ENCODE results near the gene UBE2D4. TPM values are rescaled to one million over a fixed set of nuclear protein-coding genes. Genes with fewer than 3 reads are reported as not detected.

Gene UBE2D4
- total RNA-seq, 4 donors from 2014 or later, result 13.6 to 29.1 (median 17.2) TPM

DNA sequence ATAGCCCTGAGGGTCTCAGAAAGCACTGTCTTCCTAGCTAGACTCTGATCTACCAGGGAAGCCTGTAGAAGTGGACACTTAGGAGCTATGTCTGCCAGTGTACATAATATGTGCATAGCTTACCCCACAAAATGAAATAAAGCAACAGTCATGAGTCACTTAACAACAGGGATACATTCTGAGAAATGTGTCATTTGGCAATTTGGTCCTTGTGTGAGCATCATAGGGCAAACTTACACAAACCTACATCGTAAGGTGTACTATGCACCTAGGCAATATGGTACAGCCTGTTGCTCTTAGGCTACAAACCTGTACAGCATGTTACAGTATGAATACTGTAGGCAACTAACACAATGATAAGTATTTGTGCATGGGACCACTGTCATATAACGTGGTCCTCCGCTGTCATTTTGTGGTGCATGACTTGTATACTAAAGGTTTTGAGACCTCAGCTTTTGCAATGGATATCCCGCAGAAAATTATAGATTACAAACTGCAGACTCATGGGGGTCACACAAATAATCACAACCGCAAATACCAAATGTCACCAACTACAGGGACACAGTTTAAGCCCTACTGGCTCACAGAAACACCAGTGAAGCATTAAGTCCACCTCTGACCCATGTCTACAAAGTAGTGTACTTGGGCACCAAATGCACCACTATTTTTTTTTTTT, 21.6 kb upstream of the UBE2D4 start:
- TF ChIP-seq EP300 (IDR thresholded peaks at IDR 0.05), result no peak
- TF ChIP-seq, protein P1, sequence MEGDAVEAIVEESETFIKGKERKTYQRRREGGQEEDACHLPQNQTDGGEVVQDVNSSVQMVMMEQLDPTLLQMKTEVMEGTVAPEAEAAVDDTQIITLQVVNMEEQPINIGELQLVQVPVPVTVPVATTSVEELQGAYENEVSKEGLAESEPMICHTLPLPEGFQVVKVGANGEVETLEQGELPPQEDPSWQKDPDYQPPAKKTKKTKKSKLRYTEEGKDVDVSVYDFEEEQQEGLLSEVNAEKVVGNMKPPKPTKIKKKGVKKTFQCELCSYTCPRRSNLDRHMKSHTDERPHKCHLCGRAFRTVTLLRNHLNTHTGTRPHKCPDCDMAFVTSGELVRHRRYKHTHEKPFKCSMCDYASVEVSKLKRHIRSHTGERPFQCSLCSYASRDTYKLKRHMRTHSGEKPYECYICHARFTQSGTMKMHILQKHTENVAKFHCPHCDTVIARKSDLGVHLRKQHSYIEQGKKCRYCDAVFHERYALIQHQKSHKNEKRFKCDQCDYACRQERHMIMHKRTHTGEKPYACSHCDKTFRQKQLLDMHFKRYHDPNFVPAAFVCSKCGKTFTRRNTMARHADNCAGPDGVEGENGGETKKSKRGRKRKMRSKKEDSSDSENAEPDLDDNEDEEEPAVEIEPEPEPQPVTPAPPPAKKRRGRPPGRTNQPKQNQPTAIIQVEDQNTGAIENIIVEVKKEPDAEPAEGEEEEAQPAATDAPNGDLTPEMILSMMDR (IDR thresholded peaks at IDR 0.05), result no peak
- Histone ChIP-seq H3K4me1 (peaks cover 28% of the 10 kb centered on the region), H3K27ac (no peak overlapping the region), H3K27me3 (no peaks in the 10 kb centered on the region), H3K9me3 (no peaks in the 10 kb centered on the region), H3K4me3 (peak overlapping the region; percentile 82), H3K36me3 (no peaks in the 10 kb centered on the region)
- 93% methylated on average over 5 of the region's 5 CpGs for WGBS
- DNase-seq (ENCODE audit: low spot score in 2 of 2), result no peak

DNA sequence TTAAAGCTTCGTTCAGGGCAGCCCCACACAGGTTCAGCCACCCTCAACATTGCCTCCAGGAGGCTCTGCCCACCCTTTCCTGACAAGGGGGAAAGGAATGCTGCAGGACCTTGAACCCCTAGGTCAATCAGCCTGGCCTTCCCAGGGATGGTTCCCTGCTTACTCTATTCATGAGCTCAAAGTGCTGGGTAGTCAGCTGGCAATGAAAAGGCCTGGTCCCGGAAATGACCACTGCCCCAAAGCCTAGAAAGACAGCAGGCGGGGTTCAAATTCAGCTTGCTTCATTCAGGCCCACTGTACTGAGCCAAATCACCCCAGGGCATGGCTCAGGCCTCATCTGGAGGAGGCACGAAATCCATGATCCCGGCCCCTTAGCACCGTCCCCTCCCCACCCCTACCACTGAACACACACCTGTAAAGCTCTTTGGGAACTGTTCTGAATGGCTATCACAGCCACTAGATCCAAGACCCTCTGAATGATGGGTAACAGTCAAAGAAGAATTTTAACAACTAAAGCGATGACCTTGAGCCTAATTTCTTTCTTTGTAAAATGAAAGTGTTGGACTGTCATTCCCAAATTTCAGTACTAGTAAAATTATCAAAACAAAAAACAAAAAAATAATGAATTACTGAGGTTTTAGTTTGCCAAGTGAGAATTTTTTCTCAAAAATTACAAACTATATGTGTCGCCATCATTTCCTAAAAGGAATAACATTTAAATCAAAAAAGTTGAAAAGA, 20.9 kb upstream of the UBE2D4 start:
- 26% methylated on average over 8 of the region's 8 CpGs for WGBS
- Histone ChIP-seq H3K9me3 (no peaks in the 10 kb centered on the region), H3K27me3 (no peaks in the 10 kb centered on the region), H3K27ac (peak overlapping the region; percentile 92), H3K4me3 (peak overlapping the region; percentile 82), H3K4me1 (peaks cover 28% of the 10 kb centered on the region), H3K36me3 (no peaks in the 10 kb centered on the region)
- DNase-seq (ENCODE audit: low spot score in 2 of 2), result peak in 1 of 2 donors; percentile 68
- TF ChIP-seq, protein P1 (IDR thresholded peaks at IDR 0.05), result no peak
- TF ChIP-seq EP300 (IDR thresholded peaks at IDR 0.05) (no peak), POLR2AphosphoS5 (IDR thresholded peaks at IDR 0.05) (no peak), POLR2A (IDR thresholded peaks at IDR 0.05) (no peak)

DNA sequence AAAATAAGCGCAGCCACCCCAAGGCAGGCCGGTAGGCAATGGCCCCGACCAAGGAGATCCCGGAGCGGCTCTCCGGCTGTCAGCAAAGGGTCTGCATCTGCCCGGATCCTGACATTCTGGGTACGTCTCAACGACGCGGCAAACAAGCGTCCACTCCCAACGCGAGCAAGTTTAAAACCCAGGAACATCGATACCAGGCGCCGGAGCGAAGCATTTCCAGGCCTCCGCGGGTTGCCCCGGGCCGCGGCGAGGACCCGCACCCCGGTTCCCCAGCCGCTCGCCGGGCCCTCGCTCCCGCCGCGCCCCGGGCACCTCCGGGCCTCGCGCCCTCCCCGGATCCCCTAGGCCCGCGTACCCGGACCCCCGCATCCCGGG, 20.3 kb upstream of the UBE2D4 start:
- peak overlapping the region; percentile 82 for H3K4me3 ChIP-seq
- no peaks in the 10 kb centered on the region for H3K9me3 ChIP-seq
- H3K27me3 ChIP-seq, result no peaks in the 10 kb centered on the region
- under 1% methylated on average over 8 of the region's 43 CpGs for WGBS
- H3K4me1 ChIP-seq, result peaks cover 28% of the 10 kb centered on the region
- TF ChIP-seq POLR2A (IDR thresholded peaks at IDR 0.05), result no peak
- no peak for TF ChIP-seq EP300 (IDR thresholded peaks at IDR 0.05)
- TF ChIP-seq, protein P1 (IDR thresholded peaks at IDR 0.05), result no peak
- no peak for TF ChIP-seq POLR2AphosphoS5 (IDR thresholded peaks at IDR 0.05)
- no peaks in the 10 kb centered on the region for H3K36me3 ChIP-seq
- peak overlapping the region; percentile 92 for H3K27ac ChIP-seq
- DNase-seq (ENCODE audit: low spot score in 2 of 2), result peak in 1 of 2 donors; percentile 67

DNA sequence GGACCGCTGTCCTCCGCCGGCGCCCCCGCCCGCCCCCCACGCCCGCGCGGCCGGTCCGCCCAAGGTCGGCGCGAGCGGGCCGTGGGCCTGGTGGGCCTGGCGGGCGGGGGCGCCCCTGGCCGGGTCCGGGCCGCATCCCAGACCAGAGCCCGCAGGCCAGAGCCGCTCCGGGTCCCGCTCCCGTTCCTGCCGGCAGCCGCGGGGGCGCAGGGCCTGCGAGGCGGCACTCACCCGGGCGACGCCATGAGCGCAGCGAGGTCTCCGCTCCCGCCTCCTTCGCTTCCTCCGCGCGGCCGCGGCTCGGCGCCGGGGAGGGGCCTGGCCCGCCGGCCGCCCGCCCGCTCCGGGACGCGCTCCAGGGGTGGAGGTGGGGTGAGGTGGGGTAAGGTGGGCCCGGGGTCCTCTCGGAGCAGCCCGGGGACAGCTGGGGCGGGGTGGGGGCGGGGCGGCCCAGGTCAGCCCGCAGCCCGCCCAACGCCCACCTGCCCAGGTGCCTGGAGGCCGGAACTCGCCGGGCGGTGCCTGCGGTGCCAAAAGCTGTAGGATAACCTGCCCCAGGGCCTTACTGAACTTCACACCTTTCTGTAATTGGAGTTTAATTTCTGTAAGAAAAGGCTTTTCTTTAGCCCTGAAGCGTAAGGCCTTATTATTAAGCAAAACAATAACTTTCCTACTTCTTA, 19.8 kb upstream of the UBE2D4 start, which contains the start of gene URGCP:
TSS of gene URGCP (minus strand) at position 266 of the 680 bp plus-strand sequence. CDS start at position 245, 21 bp downstream.
- Histone ChIP-seq H3K4me3 (peak within 1 kb of the TSS; percentile 82), H3K4me1 (peaks cover 28% of the 10 kb centered on the region), H3K27me3 (no peaks in the 10 kb centered on the region), H3K27ac (peak within 1 kb of the TSS; percentile 92), H3K9me3 (no peaks in the 10 kb centered on the region), H3K36me3 (no peaks in the 10 kb centered on the region)
- WGBS, result 0% methylated on average over 2 of the region's 73 CpGs
- DNase-seq (ENCODE audit: low spot score in 2 of 2), result peak in 1 of 2 donors; percentile 68
- TF ChIP-seq EP300 (IDR thresholded peaks at IDR 0.05) (no peak), POLR2AphosphoS5 (IDR thresholded peaks at IDR 0.05) (no peak), POLR2A (IDR thresholded peaks at IDR 0.05) (no peak)
- TF ChIP-seq, protein P1 (IDR thresholded peaks at IDR 0.05), result no peak

DNA sequence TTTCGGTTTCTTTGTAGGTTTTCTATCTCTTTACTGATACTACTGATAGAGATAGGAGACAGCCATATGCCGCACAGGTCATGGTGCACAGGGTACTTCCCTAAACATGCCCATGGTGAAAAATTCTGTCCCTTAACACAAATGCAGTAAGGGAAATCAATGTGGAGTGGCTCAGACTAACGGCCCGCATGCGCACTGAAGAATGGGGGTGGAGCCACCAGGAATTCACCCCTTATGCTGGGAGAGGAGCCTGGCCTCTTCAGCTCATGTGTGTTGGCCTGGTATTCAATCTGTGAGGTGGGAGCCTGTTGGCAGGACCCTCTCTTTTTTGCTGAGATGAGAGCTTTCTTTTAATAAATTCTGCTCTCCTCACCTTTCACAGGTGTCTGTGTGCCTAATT, 11.4 kb upstream of the UBE2D4 start:
- Histone ChIP-seq H3K4me1 (no peaks in the 10 kb centered on the region), H3K4me3 (no peak overlapping the region), H3K27me3 (no peaks in the 10 kb centered on the region), H3K36me3 (no peaks in the 10 kb centered on the region), H3K27ac (no peak overlapping the region), H3K9me3 (no peaks in the 10 kb centered on the region)
- no peak for DNase-seq (ENCODE audit: low spot score in 2 of 2)
- 93% methylated on average over 5 of the region's 5 CpGs for WGBS
- TF ChIP-seq POLR2AphosphoS5 (IDR thresholded peaks at IDR 0.05) (no peak), EP300 (IDR thresholded peaks at IDR 0.05) (no peak), POLR2A (IDR thresholded peaks at IDR 0.05) (no peak)
- TF ChIP-seq, protein P1 (IDR thresholded peaks at IDR 0.05), result no peak
